NCI-H1436 treated with DMSO at 0.1 percent for 48 hours (cell line): ENCODE data around the gene KCNJ14.

Source experiments
- DNase-seq: peaks from one replicate; lab custom pipeline; 2025; lab: John Stamatoyannopoulos, UW

The KCNJ14 gene

GRCh38 chr19:48508729-48509411 lies 53.5 kb downstream of the KCNJ14 start:
- DNase-seq, result no peak

- DNase-seq, result no peak
Measured at GRCh38 chr19:48509467-48510194, 54.3 kb downstream of the KCNJ14 start.

GRCh38 chr19:48510421-48511268 lies 55.3 kb downstream of the KCNJ14 start:
- no peak for DNase-seq

GRCh38 chr19:48511321-48511731 lies 56.0 kb downstream of the KCNJ14 start:
- DNase-seq, result no peak

- no peak for DNase-seq
Measured at GRCh38 chr19:48511800-48512503, 56.6 kb downstream of the KCNJ14 start, which contains the start of gene LMTK3. LMTK3 (minus strand) TSS chr19:48511835; CDS start chr19:48511576, 259 bp downstream.

- DNase-seq, result no peak
Measured at GRCh38 chr19:48512504-48513288, 57.3 kb downstream of the KCNJ14 start.

- no peak for DNase-seq
Measured at GRCh38 chr19:48513289-48514122, 58.1 kb downstream of the KCNJ14 start.

- no peak for DNase-seq
Measured at GRCh38 chr19:48514123-48514458, 58.7 kb downstream of the KCNJ14 start.

- DNase-seq, result no peak
Measured at GRCh38 chr19:48516536-48516935, 61.2 kb downstream of the KCNJ14 start.
